Measurements from ENCODE around the gene NPAS3.

Gene NPAS3

GRCh38 chr14:33589334-33589733 is 650.7 kb downstream of the NPAS3 start:
- Histone ChIP-seq H3K4me3 (replicated peaks; ENCODE audit: insufficient read depth, low read length) (no peak overlapping the region), H3K27me3 (ENCODE audit: insufficient read depth, poor library complexity, severe bottlenecking) (peaks cover 2% of the 10 kb centered on the region), H3K27ac (replicated peaks) (no peak overlapping the region)
- TF ChIP-seq REST (IDR thresholded peaks at IDR 0.05; ENCODE audit: insufficient replicate concordance, low read depth): no peak
- TF ChIP-seq POLR2AphosphoS5 (IDR thresholded peaks at IDR 0.05; ENCODE audit: low read depth): no peak
- no peak for TF ChIP-seq GABPA (IDR thresholded peaks at IDR 0.05; ENCODE audit: low read depth)
- no peak for TF ChIP-seq SPI1 (IDR thresholded peaks at IDR 0.05; ENCODE audit: borderline replicate concordance, low read depth)
- no peak for TF ChIP-seq CTCF (IDR thresholded peaks at IDR 0.05; ENCODE audit: insufficient read depth, low read length)
- DNase-seq (ENCODE audit: low read depth in 1 of 2, low spot score in 1 of 2): no peak

- peaks cover 2% of the 10 kb centered on the region for H3K27me3 ChIP-seq (ENCODE audit: insufficient read depth, poor library complexity, severe bottlenecking)
- no peak for DNase-seq (ENCODE audit: low read depth in 1 of 2, low spot score in 1 of 2)
- no peak for TF ChIP-seq REST (IDR thresholded peaks at IDR 0.05; ENCODE audit: insufficient replicate concordance, low read depth)
- no peak for TF ChIP-seq SPI1 (IDR thresholded peaks at IDR 0.05; ENCODE audit: borderline replicate concordance, low read depth)
- no peak for TF ChIP-seq CTCF (IDR thresholded peaks at IDR 0.05; ENCODE audit: insufficient read depth, low read length)
- TF ChIP-seq POLR2AphosphoS5 (IDR thresholded peaks at IDR 0.05; ENCODE audit: low read depth): no peak
- TF ChIP-seq GABPA (IDR thresholded peaks at IDR 0.05; ENCODE audit: low read depth): no peak
- H3K4me3 ChIP-seq (replicated peaks; ENCODE audit: insufficient read depth, low read length): no peak overlapping the region
- no peak overlapping the region for H3K27ac ChIP-seq (replicated peaks)
Measured at GRCh38 chr14:33590891-33591630, 652.4 kb downstream of the NPAS3 start.

- DNase-seq (ENCODE audit: low read depth in 1 of 2, low spot score in 1 of 2): no peak
- H3K27me3 ChIP-seq (ENCODE audit: insufficient read depth, poor library complexity, severe bottlenecking): no peaks in the 10 kb centered on the region
- H3K27ac ChIP-seq (replicated peaks): no peak overlapping the region
- TF ChIP-seq POLR2AphosphoS5 (IDR thresholded peaks at IDR 0.05; ENCODE audit: low read depth): no peak
- no peak for TF ChIP-seq SPI1 (IDR thresholded peaks at IDR 0.05; ENCODE audit: borderline replicate concordance, low read depth)
- TF ChIP-seq REST (IDR thresholded peaks at IDR 0.05; ENCODE audit: insufficient replicate concordance, low read depth): no peak
- TF ChIP-seq CTCF (IDR thresholded peaks at IDR 0.05; ENCODE audit: insufficient read depth, low read length): no peak
- TF ChIP-seq GABPA (IDR thresholded peaks at IDR 0.05; ENCODE audit: low read depth): no peak
- no peak overlapping the region for H3K4me3 ChIP-seq (replicated peaks; ENCODE audit: insufficient read depth, low read length)
Measured at GRCh38 chr14:33592297-33592696, 653.6 kb downstream of the NPAS3 start.

Measured in HL-60 (cell line).